LNCaP clone FGC (cell line): Measurements from ENCODE around the gene THAP12.

ENCODE experiments used
- DNase-seq: peaks from one replicate; pipeline ENCODE4 v3.0.0-alpha.2; 2011; ENCODE audit warnings: low read depth
- H3K4me3 ChIP-seq: 2 replicates; pipeline ENCODE4 v1.5.1; 2011; ENCODE audit warnings: mild to moderate bottlenecking, low read depth, low read length, control low read depth
- CTCF ChIP-seq: IDR thresholded peaks from 2 replicates; pipeline ENCODE4 v1.5.1; 2012; ENCODE audit warnings: mild to moderate bottlenecking; ENCODE audit not compliant: control insufficient read depth, insufficient read depth; ENCODE audit errors: extremely low read depth

Gene THAP12

GRCh38 chr11:76365038-76365679 is 15.8 kb downstream of the THAP12 start:
- no peak for TF ChIP-seq CTCF
- no peak for DNase-seq
- H3K4me3 ChIP-seq = no peak overlapping the region

- no peak overlapping the region for H3K4me3 ChIP-seq
- no peak for DNase-seq
- TF ChIP-seq CTCF = no peak
These were observed 18.2 kb downstream of the THAP12 start for GRCh38 chr11:76362716-76363115.

- no peak overlapping the region for H3K4me3 ChIP-seq
- TF ChIP-seq CTCF = no peak
- no peak for DNase-seq
These were observed 19.2 kb downstream of the THAP12 start for GRCh38 chr11:76361776-76362175.

GRCh38 chr11:76361374-76361773 is 19.6 kb downstream of the THAP12 start:
- TF ChIP-seq CTCF = no peak
- no peak for DNase-seq
- no peak overlapping the region for H3K4me3 ChIP-seq

GRCh38 chr11:76355172-76355571 is 25.8 kb downstream of the THAP12 start:
- no peak overlapping the region for H3K4me3 ChIP-seq
- DNase-seq = no peak
- TF ChIP-seq CTCF = no peak

- no peak for DNase-seq
- TF ChIP-seq CTCF = no peak
- H3K4me3 ChIP-seq = no peak overlapping the region
These were observed 32.6 kb downstream of the THAP12 start for GRCh38 chr11:76348348-76348747.

- no peak for DNase-seq
- no peak overlapping the region for H3K4me3 ChIP-seq
- TF ChIP-seq CTCF = no peak
These were observed 33.5 kb downstream of the THAP12 start for GRCh38 chr11:76347466-76347865.
